Neural cell (in vitro differentiated cells): ENCODE data around the gene PARK7. TPM values are rescaled to one million over a fixed set of nuclear protein-coding genes. Genes with fewer than 3 reads are reported as not detected.
"Not testable (repeated sequence)": the region's sequence is repeated elsewhere in the genome, so short reads cannot be mapped to it uniquely, and the experiment has no call there.

Experiments used
- H2AFZ ChIP-seq: fragments of 200-600, 300-800 bp; sonication (generic), shearing (Covaris generic); 2 replicates; pipeline ENCODE4 v1.6.0; 2014; ENCODE audit warnings: low read depth, mild to moderate bottlenecking, antibody characterized with exemption, low read length, moderate library complexity
- H3F3A ChIP-seq: fragments of 200-600 bp; shearing (Covaris generic); 2 replicates; pipeline ENCODE4 v1.6.1; 2016; ENCODE audit warnings: mild to moderate bottlenecking, moderate library complexity, mixed read lengths, antibody characterized with exemption, low read length; ENCODE audit not compliant: insufficient read depth, poor library complexity, severe bottlenecking
- H3K27ac ChIP-seq: fragments of 200-600, 300-800 bp; sonication (generic), shearing (Covaris generic); 2 replicates; pipeline ENCODE4 v1.5.1; 2014; ENCODE audit warnings: mild to moderate bottlenecking, low read length, moderate library complexity
- H3K27me3 ChIP-seq: fragments of 300-800, 200-600 bp; sonication (generic), shearing (Covaris generic); 2 replicates; pipeline ENCODE4 v1.6.0; 2014; ENCODE audit warnings: mild to moderate bottlenecking, low read depth, low read length, moderate library complexity; ENCODE audit not compliant: insufficient read depth
- H3K36me3 ChIP-seq: fragments of 300-800, 200-600 bp; sonication (generic), shearing (Covaris generic); 2 replicates; pipeline ENCODE4 v1.5.1; 2014; ENCODE audit warnings: mild to moderate bottlenecking, antibody characterized with exemption, low read length, moderate library complexity; ENCODE audit not compliant: insufficient read depth
- H3K4me2 ChIP-seq: fragments of 300-800, 200-600 bp; sonication (generic), shearing (Covaris generic); 2 replicates; pipeline ENCODE4 v1.6.0; 2014; ENCODE audit warnings: mild to moderate bottlenecking, low read length
- H3K4me3 ChIP-seq: fragments of 300-800, 200-600 bp; sonication (generic), shearing (Covaris generic); 2 replicates; pipeline ENCODE4 v1.5.1; 2014; ENCODE audit warnings: mild to moderate bottlenecking, low read length, moderate library complexity
- H3K79me2 ChIP-seq: fragments of 200-600 bp; shearing (Covaris generic); replicated peaks from 2 replicates; pipeline ENCODE4 v1.6.0; 2014; ENCODE audit warnings: mild to moderate bottlenecking, low read length, moderate library complexity; ENCODE audit not compliant: insufficient read depth
- H3K9ac ChIP-seq: fragments of 300-800, 200-600 bp; sonication (generic), shearing (Covaris generic); 2 replicates; pipeline ENCODE4 v1.6.1; 2016; ENCODE audit warnings: mild to moderate bottlenecking, low read length, mixed read lengths
- H3K9me2 ChIP-seq: fragments of 200-600 bp; shearing (Covaris generic); 2 replicates; pipeline ENCODE4 v1.6.1; 2016; ENCODE audit warnings: mild to moderate bottlenecking, low read length, mixed read lengths; ENCODE audit not compliant: insufficient read depth
- H3K9me3 ChIP-seq: fragments of 200-600, 300-800 bp; sonication (generic), shearing (Covaris generic); 2 replicates; pipeline ENCODE4 v1.6.1; 2016; ENCODE audit warnings: mild to moderate bottlenecking, mixed run types, low read length, moderate library complexity, mixed read lengths
- H4K20me1 ChIP-seq: fragments of 200-600 bp; shearing (Covaris generic); 2 replicates; pipeline ENCODE4 v1.6.1; 2016; ENCODE audit warnings: mild to moderate bottlenecking, mixed run types; ENCODE audit not compliant: insufficient read depth
- CTCF ChIP-seq: fragments of 450-650 bp; IDR thresholded peaks from 2 replicates; pipeline ENCODE4 v1.5.1; 2014; ENCODE audit warnings: antibody characterized with exemption, mild to moderate bottlenecking, moderate library complexity; ENCODE audit not compliant: poor library complexity, severe bottlenecking
- EP300 ChIP-seq: fragments of 450-650 bp; conservative IDR thresholded peaks from 2 replicates; pipeline ENCODE4 v1.6.1; 2014; ENCODE audit warnings: antibody characterized with exemption, mild to moderate bottlenecking, moderate library complexity; ENCODE audit not compliant: poor library complexity, severe bottlenecking
- EZH2 ChIP-seq: fragments of 200-600, 300-800 bp; shearing (Covaris generic), sonication (generic); IDR thresholded peaks from 2 replicates; pipeline ENCODE4 v1.6.1; 2014; ENCODE audit warnings: antibody characterized with exemption, low read length, borderline replicate concordance, mild to moderate bottlenecking; ENCODE audit not compliant: insufficient read depth, poor library complexity, severe bottlenecking
- MXI1 ChIP-seq: fragments of 450-650 bp; conservative IDR thresholded peaks from 2 replicates; pipeline ENCODE4 v1.6.1; 2014; ENCODE audit warnings: antibody characterized with exemption, mild to moderate bottlenecking; ENCODE audit not compliant: poor library complexity, severe bottlenecking
- POLR2AphosphoS5 ChIP-seq: IDR thresholded peaks from 2 replicates; pipeline ENCODE4 v1.6.1; 2012
- RAD21 ChIP-seq: fragments of 450-650 bp; conservative IDR thresholded peaks from 2 replicates; pipeline ENCODE4 v1.6.1; 2014; ENCODE audit warnings: antibody characterized with exemption, mild to moderate bottlenecking, moderate library complexity
- REST ChIP-seq: IDR thresholded peaks from 2 replicates; pipeline ENCODE4 v1.6.1; 2012; ENCODE audit warnings: borderline replicate concordance
- SMC3 ChIP-seq: fragments of 450-650 bp; conservative IDR thresholded peaks from 2 replicates; pipeline ENCODE4 v1.6.1; 2014; ENCODE audit warnings: antibody characterized with exemption, mild to moderate bottlenecking, moderate library complexity; ENCODE audit not compliant: poor library complexity
- TAF1 ChIP-seq: IDR thresholded peaks from 2 replicates; pipeline ENCODE4 v1.6.1; 2012; ENCODE audit warnings: low read depth
- polyA plus RNA-seq: library from polyadenylated mRNA; depleted of rRNA; stranded (reverse); fragments of >200 nt; gene quantifications from 2 replicates; pipeline ENCODE4 v1.2.3, GENCODE V29; 2014

Gene PARK7
- polyA plus RNA-seq, 1 donor from 2014 or later: 378 TPM

GRCh38 chr1:7943251-7943650 lies 18.3 kb upstream of the PARK7 start:
- H3K79me2 ChIP-seq: no peaks in the 10 kb centered on the region
- no peak for TF ChIP-seq SMC3
- no peak for TF ChIP-seq EP300
- no peak for TF ChIP-seq CTCF
- no peak for TF ChIP-seq EZH2
- no peak for TF ChIP-seq REST
- no peak for TF ChIP-seq TAF1
- no peak for TF ChIP-seq MXI1
- no peak for TF ChIP-seq RAD21
- TF ChIP-seq POLR2AphosphoS5: no peak
- H2AFZ ChIP-seq: no peak overlapping the region
- no peak overlapping the region for H3K27ac ChIP-seq
- no peaks in the 10 kb centered on the region for H3K9me2 ChIP-seq
- no peaks in the 10 kb centered on the region for H4K20me1 ChIP-seq
- no peaks in the 10 kb centered on the region for H3F3A ChIP-seq
- H3K4me2 ChIP-seq: no peak overlapping the region
- no peak overlapping the region for H3K9ac ChIP-seq
- peaks cover 28% of the 10 kb centered on the region for H3K27me3 ChIP-seq
- H3K9me3 ChIP-seq: no peaks in the 10 kb centered on the region
- H3K36me3 ChIP-seq: no peaks in the 10 kb centered on the region
- H3K4me3 ChIP-seq: no peak overlapping the region

GRCh38 chr1:7948960-7949359 lies 12.6 kb upstream of the PARK7 start:
- Histone ChIP-seq H3K9ac (no peak overlapping the region), H3K36me3 (no peaks in the 10 kb centered on the region), H3K27me3 (no peaks in the 10 kb centered on the region), H3K79me2 (no peaks in the 10 kb centered on the region), H3K9me3 (no peaks in the 10 kb centered on the region), H3K4me2 (no peak overlapping the region), H3K27ac (no peak overlapping the region), H2AFZ (no peak overlapping the region), H3K9me2 (no peaks in the 10 kb centered on the region), H4K20me1 (no peaks in the 10 kb centered on the region), H3K4me3 (no peak overlapping the region), H3F3A (no peaks in the 10 kb centered on the region)
- TF ChIP-seq RAD21 (no peak), REST (no peak), CTCF (no peak), EZH2 (no peak)

GRCh38 chr1:7952791-7953190 lies 8.7 kb upstream of the PARK7 start:
- H3F3A ChIP-seq, H2AFZ ChIP-seq, H3K9me3 ChIP-seq, H3K4me2 ChIP-seq, H3K27ac ChIP-seq, H4K20me1 ChIP-seq, H3K4me3 ChIP-seq, H3K79me2 ChIP-seq, H3K9me2 ChIP-seq, H3K27me3 ChIP-seq, H3K36me3 ChIP-seq, H3K9ac ChIP-seq: not testable (repeated sequence)
